GM23338 (cell line): ENCODE results near the gene SUPT6H. TPM values are rescaled to one million over a fixed set of nuclear protein-coding genes. Genes with fewer than 3 reads are reported as not detected.

ENCODE experiments used
- ATAC-seq: fragments of 200-7000 bp; cut with Tn5 transposase; 3 replicates; pipeline ENCODE4 v1.9.1; 2020
- DNase-seq: peaks from one replicate; pipeline ENCODE4 v3.0.0-alpha.2; 2015; ENCODE audit warnings: low spot score
- H2AFZ ChIP-seq: fragments of 200-600 bp; sonication (generic); 2 replicates; pipeline ENCODE4 v1.8.0; 2016; ENCODE audit warnings: antibody characterized with exemption, mild to moderate bottlenecking, moderate library complexity
- H3F3A ChIP-seq: fragments of 200-600 bp; sonication (generic); replicated peaks from 2 replicates; pipeline ENCODE4 v1.8.0; 2017; ENCODE audit warnings: antibody characterized with exemption, mixed run types, low read depth
- H3K27ac ChIP-seq: fragments of 200-600 bp; sonication (generic); 2 replicates; pipeline ENCODE4 v1.6.1; 2016; ENCODE audit warnings: low read depth
- H3K27me3 ChIP-seq: fragments of 200-600 bp; sonication (generic); 2 replicates; pipeline ENCODE4 v1.8.0; 2016; ENCODE audit warnings: mild to moderate bottlenecking, mixed run types, moderate library complexity; ENCODE audit not compliant: insufficient read depth
- H3K36me3 ChIP-seq: fragments of 200-600 bp; sonication (generic); 2 replicates; pipeline ENCODE4 v1.8.0; 2016; ENCODE audit warnings: mild to moderate bottlenecking; ENCODE audit not compliant: insufficient read depth
- H3K4me1 ChIP-seq: fragments of 200-600 bp; sonication (generic); 2 replicates; pipeline ENCODE4 v1.8.0; 2016; ENCODE audit warnings: mild to moderate bottlenecking, moderate library complexity; ENCODE audit not compliant: insufficient read depth
- H3K4me2 ChIP-seq: fragments of 200-600 bp; sonication (generic); 2 replicates; pipeline ENCODE4 v1.7.1; 2017; ENCODE audit warnings: mixed run types
- H3K4me3 ChIP-seq: fragments of 200-600 bp; sonication (generic); 2 replicates; pipeline ENCODE4 v1.6.1; 2016; ENCODE audit warnings: mixed run types
- H3K79me2 ChIP-seq: fragments of 200-600 bp; sonication (generic); replicated peaks from 2 replicates; pipeline ENCODE4 v1.8.0; 2017; ENCODE audit warnings: mild to moderate bottlenecking; ENCODE audit not compliant: insufficient read depth
- H3K9me2 ChIP-seq: fragments of 200-600 bp; sonication (generic); 2 replicates; pipeline ENCODE4 v1.8.0; 2017; ENCODE audit not compliant: insufficient read depth
- H4K20me1 ChIP-seq: fragments of 200-600 bp; sonication (generic); replicated peaks from 2 replicates; pipeline ENCODE4 v1.8.0; 2017; ENCODE audit warnings: mild to moderate bottlenecking; ENCODE audit not compliant: insufficient read depth
- H3K27ac Mint-ChIP-seq: 2 replicates; pipeline ENCODE4 v1.8.0; 2020; ENCODE audit warnings: inconsistent platforms, mild to moderate bottlenecking, moderate library complexity, mixed read lengths
- H3K27me3 Mint-ChIP-seq: 3 replicates; pipeline ENCODE4 v1.8.0; 2022; ENCODE audit warnings: low read depth, mild to moderate bottlenecking, moderate library complexity, mixed read lengths, inconsistent platforms; ENCODE audit not compliant: insufficient read depth, poor library complexity
- H3K36me3 Mint-ChIP-seq: 3 replicates; pipeline ENCODE4 v1.8.0; 2021; ENCODE audit warnings: low read depth, mild to moderate bottlenecking, inconsistent platforms, moderate library complexity, mixed read lengths
- H3K4me1 Mint-ChIP-seq: 3 replicates; pipeline ENCODE4 v1.8.0; 2020; ENCODE audit warnings: mild to moderate bottlenecking, inconsistent platforms, mixed read lengths
- H3K4me3 Mint-ChIP-seq: 3 replicates; pipeline ENCODE4 v1.8.0; 2021; ENCODE audit warnings: moderate library complexity, mild to moderate bottlenecking, inconsistent platforms, mixed read lengths
- H3K9me3 Mint-ChIP-seq: 3 replicates; pipeline ENCODE4 v1.8.0; 2020; ENCODE audit warnings: moderate library complexity, mild to moderate bottlenecking, inconsistent platforms, mixed read lengths
- CREB1 ChIP-seq: fragments of 250-450 bp; sonication (Bioruptor Pico); IDR thresholded peaks from 2 replicates; pipeline ENCODE4 v1.5.0; 2020; ENCODE audit warnings: low read depth, mild to moderate bottlenecking, moderate library complexity
- ETS1 ChIP-seq: IDR thresholded peaks from 2 replicates; pipeline ENCODE4 v1.6.1; 2016; ENCODE audit warnings: antibody characterized with exemption
- EZH2 ChIP-seq: fragments of 200-600 bp; sonication (generic); IDR thresholded peaks from one replicate; pipeline ENCODE4 v1.8.0; 2017; ENCODE audit warnings: antibody characterized with exemption, mild to moderate bottlenecking, low read depth; ENCODE audit not compliant: unreplicated experiment
- JUNB ChIP-seq: IDR thresholded peaks from one replicate; pipeline ENCODE4 v1.6.1; 2016; ENCODE audit warnings: antibody characterized with exemption; ENCODE audit not compliant: unreplicated experiment
- NANOG ChIP-seq: IDR thresholded peaks from 2 replicates; pipeline ENCODE4 v1.6.1; 2016; ENCODE audit warnings: antibody characterized with exemption, borderline replicate concordance
- ZNF114 ChIP-seq: fragments of 250-450 bp; sonication (Bioruptor Pico); IDR thresholded peaks from 2 replicates; pipeline ENCODE4 v1.5.0; 2020; ENCODE audit warnings: mild to moderate bottlenecking, moderate library complexity
- ZNF462 ChIP-seq: fragments of 250-450 bp; sonication (Bioruptor Pico); IDR thresholded peaks from 2 replicates; pipeline ENCODE4 v1.5.0; 2020; ENCODE audit warnings: mild to moderate bottlenecking, moderate library complexity
- polyA plus RNA-seq: library from polyadenylated mRNA; unstranded; fragments of >200 nt; fragmentation: Nextera tagmentation; extraction: Ambion mirVana; gene quantifications from 2 replicates; pipeline ENCODE4 v1.2.1, GENCODE V29; 2016
- total RNA-seq: library from RNA; depleted of rRNA; stranded (reverse); fragments of >200 nt; shearing (Covaris generic); gene quantifications from 2 replicates; pipeline ENCODE4 v1.2.3, GENCODE V29; 2014
- TF ChIP-seq, protein P1 (sequence below): IDR thresholded peaks from one replicate; pipeline ENCODE4 v1.6.1; 2018; ENCODE audit warnings: antibody characterized with exemption; ENCODE audit not compliant: unreplicated experiment

SUPT6H gene
- total and polyA plus RNA-seq, 2 experiments from 2014 or later: 17.8 to 70.7 TPM

- TF ChIP-seq, protein P1, sequence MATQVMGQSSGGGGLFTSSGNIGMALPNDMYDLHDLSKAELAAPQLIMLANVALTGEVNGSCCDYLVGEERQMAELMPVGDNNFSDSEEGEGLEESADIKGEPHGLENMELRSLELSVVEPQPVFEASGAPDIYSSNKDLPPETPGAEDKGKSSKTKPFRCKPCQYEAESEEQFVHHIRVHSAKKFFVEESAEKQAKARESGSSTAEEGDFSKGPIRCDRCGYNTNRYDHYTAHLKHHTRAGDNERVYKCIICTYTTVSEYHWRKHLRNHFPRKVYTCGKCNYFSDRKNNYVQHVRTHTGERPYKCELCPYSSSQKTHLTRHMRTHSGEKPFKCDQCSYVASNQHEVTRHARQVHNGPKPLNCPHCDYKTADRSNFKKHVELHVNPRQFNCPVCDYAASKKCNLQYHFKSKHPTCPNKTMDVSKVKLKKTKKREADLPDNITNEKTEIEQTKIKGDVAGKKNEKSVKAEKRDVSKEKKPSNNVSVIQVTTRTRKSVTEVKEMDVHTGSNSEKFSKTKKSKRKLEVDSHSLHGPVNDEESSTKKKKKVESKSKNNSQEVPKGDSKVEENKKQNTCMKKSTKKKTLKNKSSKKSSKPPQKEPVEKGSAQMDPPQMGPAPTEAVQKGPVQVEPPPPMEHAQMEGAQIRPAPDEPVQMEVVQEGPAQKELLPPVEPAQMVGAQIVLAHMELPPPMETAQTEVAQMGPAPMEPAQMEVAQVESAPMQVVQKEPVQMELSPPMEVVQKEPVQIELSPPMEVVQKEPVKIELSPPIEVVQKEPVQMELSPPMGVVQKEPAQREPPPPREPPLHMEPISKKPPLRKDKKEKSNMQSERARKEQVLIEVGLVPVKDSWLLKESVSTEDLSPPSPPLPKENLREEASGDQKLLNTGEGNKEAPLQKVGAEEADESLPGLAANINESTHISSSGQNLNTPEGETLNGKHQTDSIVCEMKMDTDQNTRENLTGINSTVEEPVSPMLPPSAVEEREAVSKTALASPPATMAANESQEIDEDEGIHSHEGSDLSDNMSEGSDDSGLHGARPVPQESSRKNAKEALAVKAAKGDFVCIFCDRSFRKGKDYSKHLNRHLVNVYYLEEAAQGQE: no peak
- TF ChIP-seq EZH2 (no peak), JUNB (no peak), NANOG (no peak)
Measured at GRCh38 chr17:28705074-28705659, 43.2 kb downstream of the SUPT6H start (continued).

DNA sequence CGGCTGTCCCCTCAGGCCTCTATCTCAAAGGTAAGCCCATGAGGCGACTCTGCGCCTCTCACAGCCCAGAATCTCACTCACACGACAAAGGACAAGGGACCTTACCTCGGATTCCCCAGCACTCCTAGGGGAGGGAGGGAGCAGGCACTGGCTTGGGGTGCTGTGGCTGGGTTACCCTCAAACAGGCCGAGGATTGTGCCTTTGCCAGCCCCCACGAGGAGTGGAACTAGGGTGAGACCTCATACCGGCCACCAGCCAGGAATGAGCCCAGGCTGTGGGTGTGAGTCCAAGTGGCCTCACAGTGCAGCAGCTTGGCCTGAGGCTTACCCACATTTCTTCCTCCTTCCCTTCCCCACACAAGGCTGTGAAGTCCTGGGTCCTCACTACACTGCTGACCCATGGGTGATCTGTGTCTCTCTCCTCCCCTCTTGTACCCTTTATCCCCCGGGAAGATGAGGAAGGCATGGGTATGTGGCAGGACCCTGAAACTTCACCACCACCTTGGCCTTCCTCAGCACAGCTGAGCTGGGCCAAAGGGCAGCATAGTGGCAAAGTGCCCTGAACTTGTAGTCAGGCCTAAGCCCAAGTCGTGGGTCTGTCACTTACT lies 43.8 kb downstream of the SUPT6H start:
- 0 out of 2 replicates have a peak overlapping the region, but pooled peaks have one; percentile 42 for H3K27ac Mint-ChIP-seq
- Histone ChIP-seq H3K4me2 (no peak overlapping the region), H3K27ac (no peak overlapping the region), H4K20me1 (peaks cover 7% of the 10 kb centered on the region; the same call in 1 of the 2 replicates), H3K27me3 (no peaks in the 10 kb centered on the region), H3K79me2 (peaks cover 19% of the 10 kb centered on the region), H2AFZ (no peak overlapping the region), H3F3A (peaks cover 22% of the 10 kb centered on the region), H3K9me2 (no peaks in the 10 kb centered on the region), H3K4me3 (no peak overlapping the region), H3K36me3 (peaks cover 3% of the 10 kb centered on the region; the same call in 1 of the 2 replicates), H3K4me1 (peaks cover 12% of the 10 kb centered on the region; the same call in 1 of the 2 replicates)
- H3K36me3 Mint-ChIP-seq: peaks cover 48% of the 10 kb centered on the region
- no peak overlapping the region; the same call in 2 of the 3 replicates for H3K4me3 Mint-ChIP-seq
- DNase-seq (no peak), ATAC-seq (peak; percentile 4; the same call in 1 of the 3 replicates)
- peaks cover 29% of the 10 kb centered on the region for H3K27me3 Mint-ChIP-seq
- H3K4me1 Mint-ChIP-seq: peaks cover 44% of the 10 kb centered on the region
- H3K9me3 Mint-ChIP-seq: no peaks in the 10 kb centered on the region; the same call in 2 of the 3 replicates
- TF ChIP-seq EZH2 (no peak), ETS1 (no peak), CREB1 (no peak), ZNF462 (no peak), NANOG (no peak), ZNF114 (CRISPR knock-in tag) (no peak), JUNB (no peak)
- TF ChIP-seq, protein P1: no peak
